CD4-positive, alpha-beta T cell (primary cell): Measurements from ENCODE around the gene TMEM140. TPM values are rescaled to one million over a fixed set of nuclear protein-coding genes. Genes with fewer than 3 reads are reported as not detected.
A peak's percentile ranks its signal among the peaks of the same experiment; 100 is the strongest.

Experiments used
- ATAC-seq: fragments of 200-7000 bp; cut with Tn5 transposase; one replicate; pipeline ENCODE4 v1.10.0; 2022; ENCODE audit warnings: mild to moderate bottlenecking; ENCODE audit not compliant: poor library complexity
- CTCF ChIA-PET: fragments of 350-600 bp; sonication (Branson Sonifier 250); formaldehyde crosslinking; loops from one replicate; lab custom pipeline; 2021; ENCODE audit warnings: antibody characterized with exemption, inconsistent platforms; lab: Charles Lee
- POLR2A ChIA-PET: fragments of 350-600 bp; sonication (Branson Sonifier 250); formaldehyde crosslinking; loops from one replicate; lab custom pipeline; 2021; ENCODE audit warnings: antibody characterized with exemption, inconsistent platforms; lab: Charles Lee
- DNase-seq, 14 experiments: peaks; one replicate each; pipeline ENCODE4 v3.0.0-alpha.2; 2013 to 2020; ENCODE audit warnings: mixed read lengths in 2 of 14
- H3K27ac ChIP-seq, 2 donors: one replicate each; pipeline versions ENCODE4 v1.5.1 to v1.7.0; 2013; ENCODE audit warnings: low read length in 2 of 2, low read depth in 1 of 2, mild to moderate bottlenecking in 1 of 2
- H3K27me3 ChIP-seq, 2 experiments: 1 replicate in 1 of 2; 2 replicates in 1 of 2; pipeline versions ENCODE4 v1.6.1 to v1.7.0; 2013; ENCODE audit warnings: low read length in 2 of 2, control low read depth in 1 of 2, mild to moderate bottlenecking in 1 of 2, moderate library complexity in 1 of 2; ENCODE audit not compliant: insufficient read depth in 2 of 2, control insufficient read depth in 1 of 2
- H3K36me3 ChIP-seq: one replicate; pipeline ENCODE4 v1.6.1; 2013; ENCODE audit warnings: low read length, control low read depth; ENCODE audit not compliant: insufficient read depth
- H3K4me1 ChIP-seq: one replicate; pipeline ENCODE4 v1.6.1; 2013; ENCODE audit warnings: low read length, control low read depth; ENCODE audit not compliant: insufficient read depth
- H3K4me3 ChIP-seq: one replicate; pipeline ENCODE4 v1.5.1; 2013; ENCODE audit warnings: mild to moderate bottlenecking, low read length, moderate library complexity
- H3K9me3 ChIP-seq, 2 experiments: 1 replicate in 1 of 2; 2 replicates in 1 of 2; pipeline versions ENCODE4 v1.6.1 to v1.7.0; 2013; ENCODE audit warnings: low read length in 2 of 2, mild to moderate bottlenecking in 2 of 2, control low read depth in 1 of 2, moderate library complexity in 1 of 2; ENCODE audit not compliant: control insufficient read depth in 1 of 2, insufficient read depth in 1 of 2
- H3K27ac Mint-ChIP-seq: one replicate; pipeline ENCODE4 v1.8.0; 2020; ENCODE audit warnings: mixed read lengths
- H3K27me3 Mint-ChIP-seq: one replicate; pipeline ENCODE4 v1.8.0; 2021; ENCODE audit warnings: mixed read lengths
- H3K36me3 Mint-ChIP-seq: one replicate; pipeline ENCODE4 v1.8.0; 2021; ENCODE audit warnings: low read depth, mixed read lengths
- H3K4me1 Mint-ChIP-seq: one replicate; pipeline ENCODE4 v1.8.0; 2021; ENCODE audit warnings: low read depth, mixed read lengths
- H3K4me3 Mint-ChIP-seq: one replicate; pipeline ENCODE4 v1.8.0; 2020; ENCODE audit warnings: mild to moderate bottlenecking, mixed read lengths
- H3K9me3 Mint-ChIP-seq: one replicate; pipeline ENCODE4 v1.8.0; 2020; ENCODE audit warnings: mixed read lengths
- intact Hi-C, 2 experiments: fragments of 100-400 bp; cut with DNase I in 1 of 2; cut with micrococcal nuclease in 1 of 2; formaldehyde crosslinking; loops; one replicate each; pipeline versions ENCODE4 v1.15.1 to v1.9.0; 2023 to 2025; cut with DNase I, micrococcal nuclease
- total RNA-seq, 174 experiments: library from RNA in 2 of 174; stranded (reverse) in 2 of 174; gene quantifications; one replicate each; pipeline ENCODE4 v1.2.3 and lab custom pipeline; 2021 to 2026
- TF ChIP-seq, protein P1 (sequence below): fragments of 200-600 bp; IDR thresholded peaks from one replicate; pipeline ENCODE4 v1.8.0; 2022; ENCODE audit warnings: antibody characterized with exemption, mild to moderate bottlenecking

Gene TMEM140
- total RNA-seq, 2 experiments from 2014 or later: 27.7 to 32.2 TPM

DNA sequence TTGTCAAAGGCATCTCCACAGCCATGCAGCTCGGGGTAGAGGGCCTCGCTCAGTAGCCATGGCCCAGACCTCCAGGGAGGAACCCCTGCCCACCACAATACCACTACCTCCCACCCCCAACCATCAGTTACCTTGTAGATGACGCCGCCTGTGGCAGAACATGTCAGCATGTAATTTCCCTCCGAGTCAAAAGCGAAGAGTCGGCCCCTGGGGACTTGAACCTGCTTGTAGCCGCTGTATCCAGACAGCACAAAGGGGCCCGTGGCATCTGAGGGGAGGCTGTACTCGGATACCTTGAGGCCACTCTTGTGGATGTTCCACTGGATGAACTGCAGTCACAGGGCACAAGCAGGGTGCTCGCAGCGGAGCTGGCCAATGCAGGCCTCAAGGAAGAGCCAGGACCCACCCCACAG is 39.0 kb downstream of the TMEM140 start:
- Mint-ChIP-seq H3K27ac (no peak overlapping the region), H3K36me3 (peaks cover 94% of the 10 kb centered on the region), H3K4me3 (no peak overlapping the region), H3K4me1 (peaks cover 4% of the 10 kb centered on the region), H3K27me3 (no peaks in the 10 kb centered on the region), H3K9me3 (peaks cover 14% of the 10 kb centered on the region)
- ATAC-seq: no peak
- intact Hi-C loops: no loop called here
- TF ChIP-seq, protein P1, sequence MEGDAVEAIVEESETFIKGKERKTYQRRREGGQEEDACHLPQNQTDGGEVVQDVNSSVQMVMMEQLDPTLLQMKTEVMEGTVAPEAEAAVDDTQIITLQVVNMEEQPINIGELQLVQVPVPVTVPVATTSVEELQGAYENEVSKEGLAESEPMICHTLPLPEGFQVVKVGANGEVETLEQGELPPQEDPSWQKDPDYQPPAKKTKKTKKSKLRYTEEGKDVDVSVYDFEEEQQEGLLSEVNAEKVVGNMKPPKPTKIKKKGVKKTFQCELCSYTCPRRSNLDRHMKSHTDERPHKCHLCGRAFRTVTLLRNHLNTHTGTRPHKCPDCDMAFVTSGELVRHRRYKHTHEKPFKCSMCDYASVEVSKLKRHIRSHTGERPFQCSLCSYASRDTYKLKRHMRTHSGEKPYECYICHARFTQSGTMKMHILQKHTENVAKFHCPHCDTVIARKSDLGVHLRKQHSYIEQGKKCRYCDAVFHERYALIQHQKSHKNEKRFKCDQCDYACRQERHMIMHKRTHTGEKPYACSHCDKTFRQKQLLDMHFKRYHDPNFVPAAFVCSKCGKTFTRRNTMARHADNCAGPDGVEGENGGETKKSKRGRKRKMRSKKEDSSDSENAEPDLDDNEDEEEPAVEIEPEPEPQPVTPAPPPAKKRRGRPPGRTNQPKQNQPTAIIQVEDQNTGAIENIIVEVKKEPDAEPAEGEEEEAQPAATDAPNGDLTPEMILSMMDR: no peak
- no peak overlapping the region for H3K27ac ChIP-seq
- POLR2A ChIA-PET: interaction anchor here (0.6 kb wide), 1 partner anchor 21 kb away, joined by 3 read pairs; no protein-coding TSS in a partner anchor
- CTCF ChIA-PET: no interaction called here
- H3K27me3 ChIP-seq: no peaks in the 10 kb centered on the region
- H3K9me3 ChIP-seq: peaks cover 12 to 18% of the 10 kb centered on the region in 2 experiments
- H3K4me3 ChIP-seq: no peak overlapping the region
- H3K36me3 ChIP-seq: peaks cover 72% of the 10 kb centered on the region
- H3K4me1 ChIP-seq: no peaks in the 10 kb centered on the region
- DNase-seq: no peak

DNA sequence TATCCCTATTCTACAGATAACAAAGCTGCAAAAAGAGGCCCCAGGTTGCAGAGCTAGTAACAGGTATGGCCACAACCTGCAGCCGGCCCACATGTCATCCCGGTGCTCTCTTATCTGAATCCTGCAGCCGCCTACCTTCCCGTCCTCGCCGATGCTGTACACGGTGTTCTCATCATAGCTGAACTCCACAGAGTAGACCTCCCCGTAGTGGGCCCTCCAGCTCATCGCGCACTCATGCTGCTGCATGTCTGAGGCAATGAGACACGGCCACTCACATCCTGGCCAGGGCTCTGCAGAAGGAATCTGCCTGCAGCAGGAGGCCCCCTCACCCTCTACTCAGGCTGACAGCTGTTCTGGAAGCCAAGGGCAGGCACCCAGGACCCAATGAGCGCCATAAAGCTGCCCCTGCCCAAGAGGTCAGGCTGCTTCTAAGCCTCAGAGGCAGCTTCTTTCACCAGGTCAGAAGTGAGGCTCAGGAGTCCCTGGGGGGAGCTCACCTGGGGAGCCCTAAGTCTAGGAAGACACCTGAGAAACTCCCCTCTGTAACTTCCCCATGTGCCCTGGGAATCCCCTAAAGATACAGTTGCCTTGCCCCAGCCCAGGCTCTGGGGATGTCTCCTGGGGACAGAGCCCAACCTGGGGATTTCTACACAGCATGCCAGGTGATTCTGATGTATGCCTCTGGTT is 40.6 kb downstream of the TMEM140 start:
- Mint-ChIP-seq H3K27me3 (no peaks in the 10 kb centered on the region), H3K27ac (no peak overlapping the region), H3K4me1 (peaks cover 4% of the 10 kb centered on the region), H3K36me3 (peaks cover 98% of the 10 kb centered on the region), H3K4me3 (no peak overlapping the region), H3K9me3 (peaks cover 8% of the 10 kb centered on the region)
- Histone ChIP-seq H3K27me3 (no peaks in the 10 kb centered on the region), H3K9me3 (peaks cover 2 to 4% of the 10 kb centered on the region in 2 experiments), H3K36me3 (peaks cover 78% of the 10 kb centered on the region), H3K4me3 (no peak overlapping the region), H3K27ac (no peak overlapping the region), H3K4me1 (no peaks in the 10 kb centered on the region)
- ATAC-seq (no peak), DNase-seq (peak in 2 of 14 experiments; percentile 23 to 40)
- ChIA-PET POLR2A (interaction anchor here (1.1 kb wide), 1 partner anchor 23 kb away, joined by 4 read pairs; the partner anchor contains the start of gene WDR91), CTCF (interaction anchor here (0.6 to 0.8 kb wide), 2 partner anchors 18 to 470 kb away, joined by 3 read pairs; partner anchors contain the start of gene CYREN)
- TF ChIP-seq, protein P1: no peak
- intact Hi-C loops: no loop called here

DNA sequence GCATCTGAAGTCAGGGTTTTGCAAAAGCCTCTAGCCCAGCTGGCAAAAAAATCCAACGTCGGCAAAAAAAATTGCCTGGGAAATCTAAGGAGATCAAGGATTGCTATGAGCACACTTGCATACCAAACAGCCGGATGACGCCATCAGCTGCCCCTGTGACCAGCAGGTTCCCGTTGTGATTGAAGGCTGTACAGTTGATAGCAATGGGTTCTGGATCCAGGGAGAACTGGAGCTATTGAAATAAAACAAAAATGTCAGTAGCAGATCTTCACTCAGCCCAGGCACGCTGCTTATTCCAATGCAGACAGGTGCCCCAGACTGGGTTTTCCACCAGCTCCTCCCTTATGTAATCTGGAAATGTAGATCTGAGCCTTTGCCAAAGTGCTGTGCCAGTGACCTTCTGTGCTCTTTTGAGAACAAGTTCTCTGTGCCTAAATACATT is 41.4 kb downstream of the TMEM140 start:
- ATAC-seq: no peak
- Mint-ChIP-seq H3K27ac (no peak overlapping the region), H3K4me1 (peaks cover 4% of the 10 kb centered on the region), H3K4me3 (no peak overlapping the region), H3K36me3 (peaks cover 98% of the 10 kb centered on the region), H3K9me3 (peaks cover under 1% of the 10 kb centered on the region), H3K27me3 (no peaks in the 10 kb centered on the region)
- DNase-seq: no peak
- no peaks in the 10 kb centered on the region for H3K27me3 ChIP-seq
- intact Hi-C loops: no loop called here
- H3K4me3 ChIP-seq: no peak overlapping the region
- H3K27ac ChIP-seq: no peak overlapping the region
- no peaks in the 10 kb centered on the region for H3K4me1 ChIP-seq
- ChIA-PET CTCF (interaction anchor here (0.8 kb wide), 1 partner anchor 18 kb away, joined by 3 read pairs; the partner anchor contains the start of gene CYREN), POLR2A (no interaction called here)
- TF ChIP-seq, protein P1: no peak
- no peaks in the 10 kb centered on the region for H3K9me3 ChIP-seq
- H3K36me3 ChIP-seq: peaks cover 78% of the 10 kb centered on the region
